ENCODE measurements around the gene VPS9D1.

VPS9D1 gene

GRCh38 chr16:89720813-89721545 is at the start of gene VPS9D1, which contains the start of gene ZNF276:
Gene VPS9D1 (minus strand): TSS chr16:89720898. CDS start chr16:89720861, 37 bp downstream.
Gene ZNF276 (plus strand): TSS chr16:89721537. CDS start chr16:89721641, 104 bp downstream.
- DNase-seq (ENCODE audit: low read depth): peak; percentile 82

GRCh38 chr16:89770367-89770766 is 49.7 kb upstream of the VPS9D1 start:
- no peak for DNase-seq (ENCODE audit: low read depth)

- no peak for DNase-seq (ENCODE audit: low read depth)
Measured at GRCh38 chr16:89765292-89765830, 44.7 kb upstream of the VPS9D1 start.

- peak; percentile 15 for DNase-seq (ENCODE audit: low read depth)
Measured at GRCh38 chr16:89764711-89765201, 44.1 kb upstream of the VPS9D1 start.

- no peak for DNase-seq (ENCODE audit: low read depth)
Measured at GRCh38 chr16:89761304-89761922, 40.7 kb upstream of the VPS9D1 start.

- DNase-seq (ENCODE audit: low read depth): no peak
Measured at GRCh38 chr16:89759746-89760340, 39.1 kb upstream of the VPS9D1 start.

GRCh38 chr16:89749637-89750036 is 28.9 kb upstream of the VPS9D1 start:
- no peak for DNase-seq (ENCODE audit: low read depth)

- no peak for DNase-seq (ENCODE audit: low read depth)
Measured at GRCh38 chr16:89748921-89749320, 28.2 kb upstream of the VPS9D1 start.

GRCh38 chr16:89748076-89748475 is 27.4 kb upstream of the VPS9D1 start:
- no peak for DNase-seq (ENCODE audit: low read depth)

GRCh38 chr16:89746043-89746442 is 25.3 kb upstream of the VPS9D1 start:
- DNase-seq (ENCODE audit: low read depth): no peak

GRCh38 chr16:89744813-89745212 is 24.1 kb upstream of the VPS9D1 start:
- DNase-seq (ENCODE audit: low read depth): no peak

GRCh38 chr16:89742948-89743347 is 22.2 kb upstream of the VPS9D1 start:
- DNase-seq (ENCODE audit: low read depth): no peak

GRCh38 chr16:89741342-89742014 is 20.8 kb upstream of the VPS9D1 start:
- no peak for DNase-seq (ENCODE audit: low read depth)

GRCh38 chr16:89739383-89739782 is 18.7 kb upstream of the VPS9D1 start:
- no peak for DNase-seq (ENCODE audit: low read depth)

GRCh38 chr16:89738538-89739317 is 18.0 kb upstream of the VPS9D1 start:
- DNase-seq (ENCODE audit: low read depth): no peak

GRCh38 chr16:89738072-89738377 is 17.3 kb upstream of the VPS9D1 start:
- DNase-seq (ENCODE audit: low read depth): no peak

- DNase-seq (ENCODE audit: low read depth): peak; percentile 33
Measured at GRCh38 chr16:89737341-89738071, 16.8 kb upstream of the VPS9D1 start.

- no peak for DNase-seq (ENCODE audit: low read depth)
Measured at GRCh38 chr16:89736554-89736953, 15.9 kb upstream of the VPS9D1 start.

- DNase-seq (ENCODE audit: low read depth): no peak
Measured at GRCh38 chr16:89733792-89734191, 13.1 kb upstream of the VPS9D1 start.

GRCh38 chr16:89733322-89733721 is 12.6 kb upstream of the VPS9D1 start:
- DNase-seq (ENCODE audit: low read depth): no peak

- DNase-seq (ENCODE audit: low read depth): no peak
Measured at GRCh38 chr16:89732918-89733242, 12.2 kb upstream of the VPS9D1 start.
